H9 (cell line): ENCODE data around the gene PCDHGC3. TPM values are rescaled to one million over a fixed set of nuclear protein-coding genes. Genes with fewer than 3 reads are reported as not detected.

Experiments used
- DNase-seq: peaks from one replicate; pipeline ENCODE4 v3.0.0-alpha.2; 2017
- H2AFZ ChIP-seq: one replicate; pipeline ENCODE4 v1.6.1; 2013; ENCODE audit warnings: mild to moderate bottlenecking, low read length, control low read depth, moderate library complexity
- H2AK5ac ChIP-seq: 2 replicates; pipeline ENCODE4 v1.6.1; 2013; ENCODE audit warnings: low read length, control low read depth, mixed read lengths; ENCODE audit not compliant: insufficient read length
- H2BK120ac ChIP-seq: one replicate; pipeline ENCODE4 v1.6.1; 2013; ENCODE audit warnings: low read depth, mild to moderate bottlenecking, low read length, control low read depth, inconsistent platforms; ENCODE audit not compliant: poor library complexity, severe bottlenecking
- H2BK12ac ChIP-seq: 2 replicates; pipeline ENCODE4 v1.6.1; 2013; ENCODE audit warnings: low read length, control low read depth, mixed read lengths, low read depth; ENCODE audit not compliant: insufficient read length
- H2BK15ac ChIP-seq: 2 replicates; pipeline ENCODE4 v1.6.1; 2013; ENCODE audit warnings: low read depth, low read length, control low read depth
- H2BK20ac ChIP-seq: one replicate; pipeline ENCODE4 v1.6.1; 2013; ENCODE audit warnings: low read depth, mild to moderate bottlenecking, low read length, control low read depth, inconsistent platforms; ENCODE audit not compliant: poor library complexity, severe bottlenecking
- H2BK5ac ChIP-seq: 2 replicates; pipeline ENCODE4 v1.6.1; 2013; ENCODE audit warnings: low read length, control low read depth, mixed read lengths; ENCODE audit not compliant: insufficient read length
- H3K14ac ChIP-seq: 2 replicates; pipeline ENCODE4 v1.6.1; 2013; ENCODE audit warnings: low read length, control low read depth; ENCODE audit not compliant: insufficient read depth
- H3K18ac ChIP-seq: 2 replicates; pipeline ENCODE4 v1.6.1; 2013; ENCODE audit warnings: low read depth, mild to moderate bottlenecking, mixed read lengths, low read length, control low read depth; ENCODE audit not compliant: insufficient read length
- H3K23ac ChIP-seq: 2 replicates; pipeline ENCODE4 v1.6.1; 2013; ENCODE audit warnings: low read length, control low read depth, mixed read lengths, low read depth; ENCODE audit not compliant: insufficient read length
- H3K23me2 ChIP-seq: 2 replicates; pipeline ENCODE4 v1.6.1; 2013; ENCODE audit warnings: low read depth, mild to moderate bottlenecking, mixed read lengths, low read length, control low read depth; ENCODE audit not compliant: insufficient read length, poor library complexity, severe bottlenecking
- H3K27ac ChIP-seq: 2 replicates; pipeline ENCODE4 v1.5.1; 2013; ENCODE audit warnings: low read length, control low read depth, mixed read lengths, low read depth; ENCODE audit not compliant: insufficient read length
- H3K27me3 ChIP-seq: 2 replicates; pipeline ENCODE4 v1.6.1; 2013; ENCODE audit warnings: low read length, control low read depth, inconsistent platforms; ENCODE audit not compliant: insufficient read depth
- H3K4ac ChIP-seq: 2 replicates; pipeline ENCODE4 v1.6.1; 2013; ENCODE audit warnings: low read depth, mild to moderate bottlenecking, control low read depth, inconsistent platforms, low read length, moderate library complexity
- H3K4me1 ChIP-seq: 2 replicates; pipeline ENCODE4 v1.6.1; 2013; ENCODE audit warnings: low read length, control low read depth, inconsistent platforms; ENCODE audit not compliant: insufficient read depth
- H3K4me2 ChIP-seq: 2 replicates; pipeline ENCODE4 v1.6.1; 2013; ENCODE audit warnings: low read length, control low read depth, mixed read lengths; ENCODE audit not compliant: insufficient read length, insufficient read depth
- H3K56ac ChIP-seq: 2 replicates; pipeline ENCODE4 v1.6.1; 2013; ENCODE audit warnings: low read depth, mild to moderate bottlenecking, mixed read lengths, low read length, control low read depth; ENCODE audit not compliant: insufficient read length
- H3K79me1 ChIP-seq: 2 replicates; pipeline ENCODE4 v1.6.1; 2013; ENCODE audit warnings: low read depth, mild to moderate bottlenecking, moderate library complexity, low read length, control low read depth, inconsistent platforms; ENCODE audit not compliant: insufficient read depth, poor library complexity, severe bottlenecking
- H3K79me2 ChIP-seq: 2 replicates; pipeline ENCODE4 v1.6.1; 2013; ENCODE audit warnings: low read length, control low read depth, inconsistent platforms; ENCODE audit not compliant: insufficient read depth
- H3K9ac ChIP-seq: 2 replicates; pipeline ENCODE4 v1.6.1; 2013; ENCODE audit warnings: low read length, control low read depth, mixed read lengths; ENCODE audit not compliant: insufficient read length; ENCODE audit errors: extremely low read depth
- H3K9me3 ChIP-seq: one replicate; pipeline ENCODE4 v1.6.1; 2013; ENCODE audit warnings: low read depth, low read length, inconsistent platforms; ENCODE audit not compliant: control insufficient read depth
- H3T11ph ChIP-seq: one replicate; pipeline ENCODE4 v1.6.1; 2013; ENCODE audit warnings: mild to moderate bottlenecking, low read length, control low read depth, inconsistent platforms
- H4K20me1 ChIP-seq: one replicate; pipeline ENCODE4 v1.6.1; 2013; ENCODE audit not compliant: control insufficient read depth, insufficient read length, insufficient read depth
- H4K5ac ChIP-seq: 2 replicates; pipeline ENCODE4 v1.6.1; 2013; ENCODE audit warnings: low read depth, mild to moderate bottlenecking, mixed read lengths, low read length, control low read depth; ENCODE audit not compliant: insufficient read length
- H4K8ac ChIP-seq: replicated peaks from 2 replicates; pipeline ENCODE4 v1.6.1; 2013; ENCODE audit warnings: low read length, control low read depth, mixed read lengths, low read depth; ENCODE audit not compliant: insufficient read length
- H4K91ac ChIP-seq: 2 replicates; pipeline ENCODE4 v1.6.1; 2013; ENCODE audit warnings: low read depth, mild to moderate bottlenecking, moderate library complexity, mixed read lengths, low read length, control low read depth; ENCODE audit not compliant: insufficient read length
- H3K27ac Mint-ChIP-seq, 3 experiments: 2 replicates in 2 of 3; 3 replicates in 1 of 3; pipeline ENCODE4 v1.8.0; 2020 to 2021; ENCODE audit warnings: mixed read lengths in 3 of 3, mild to moderate bottlenecking in 1 of 3, moderate library complexity in 1 of 3
- H3K27me3 Mint-ChIP-seq: 2 replicates; pipeline ENCODE4 v1.8.0; 2021; ENCODE audit warnings: low read depth, mild to moderate bottlenecking, moderate library complexity, mixed read lengths
- H3K36me3 Mint-ChIP-seq, 3 experiments: 2 replicates in 2 of 3; 3 replicates in 1 of 3; pipeline ENCODE4 v1.8.0; 2020 to 2021; ENCODE audit warnings: low read depth in 3 of 3, mixed read lengths in 3 of 3; ENCODE audit not compliant: insufficient read depth in 1 of 3
- H3K4me1 Mint-ChIP-seq, 2 experiments: 2 replicates each; pipeline ENCODE4 v1.8.0; 2020; ENCODE audit warnings: mixed read lengths in 2 of 2
- H3K4me3 Mint-ChIP-seq, 2 experiments: 2 replicates in 1 of 2; 3 replicates in 1 of 2; pipeline ENCODE4 v1.8.0; 2020 to 2021; ENCODE audit warnings: mild to moderate bottlenecking in 2 of 2, mixed read lengths in 2 of 2, moderate library complexity in 1 of 2
- H3K9me3 Mint-ChIP-seq, 2 experiments: 2 replicates in 1 of 2; 3 replicates in 1 of 2; pipeline ENCODE4 v1.8.0; 2020; ENCODE audit warnings: mild to moderate bottlenecking in 2 of 2, mixed read lengths in 2 of 2, moderate library complexity in 1 of 2
- CTCF ChIP-seq: fragments of 200-600 bp; sonication (generic); conservative IDR thresholded peaks from 3 replicates; pipeline ENCODE4 v1.8.0; 2021; ENCODE audit warnings: antibody characterized with exemption, mild to moderate bottlenecking
- WGBS: extraction: QIAGEN DNeasy Blood & Tissue Kit; methylation state at CpG from one replicate; pipeline ENCODE4 v1.1.7; 2013; ENCODE audit warnings: missing lambda C conversion rate, low lambda C conversion rate, mixed read lengths; ENCODE audit not compliant: insufficient read length; ENCODE audit errors: extremely low coverage; 5-methylcytosine and 5-hydroxymethylcytosine counted together
- long read RNA-seq: library from polyadenylated mRNA; unstranded; transcript quantifications from one replicate; pipeline ENCODE4 v2.0.0, GENCODE V29; 2020
- total RNA-seq: library from RNA; stranded (reverse); gene quantifications from 2 replicates; pipeline ENCODE4 v1.2.1, GENCODE V29; 2021

PCDHGC3 gene
- total RNA-seq = 19.8 and 22.6 TPM in 2 replicates
- long read RNA-seq, full-length matches to known transcripts = 12 of 12 reads
- long read RNA-seq, partial matches to known transcripts = 0 of 12 reads
- long read RNA-seq, other reads (novel, unspliced or antisense) = 0 of 12 reads

DNA sequence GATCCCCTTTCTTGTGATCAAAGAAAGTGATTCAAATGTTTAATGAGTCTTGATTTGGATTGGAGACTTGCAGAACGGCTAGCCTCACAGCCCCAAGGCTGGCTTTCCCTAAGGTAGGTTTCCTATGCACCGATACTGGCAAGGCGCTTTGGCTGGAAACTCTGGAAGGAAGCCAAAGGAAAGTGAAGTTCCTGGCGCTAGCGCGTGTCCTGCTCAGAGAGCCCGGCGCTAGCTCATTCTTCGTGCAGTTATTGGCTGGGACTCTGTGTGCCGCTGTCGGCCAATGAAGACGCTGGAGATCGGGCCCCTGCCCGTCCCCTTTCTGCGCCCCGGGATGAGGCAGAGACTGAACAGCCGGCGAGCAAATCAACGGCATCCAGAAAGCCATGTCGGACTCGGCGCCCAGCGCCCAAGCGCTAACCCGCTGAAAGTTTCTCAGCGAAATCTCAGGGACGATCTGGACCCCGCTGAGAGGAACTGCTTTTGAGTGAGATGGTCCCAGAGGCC lies at the start of gene PCDHGC3:
TSS of gene PCDHGC3 (plus strand) at position 342 of the 507 bp plus-strand sequence. CDS start at position 493, 151 bp downstream.
- no peaks in the 10 kb centered on the region for H3K79me1 ChIP-seq
- H3K27me3 Mint-ChIP-seq = peaks cover 33% of the 10 kb centered on the region
- H3K79me2 ChIP-seq = no peaks in the 10 kb centered on the region
- H4K8ac ChIP-seq = no peak within 1 kb of the TSS
- peak within 1 kb of the TSS; percentile 75 to 95 (median 81) for H3K27ac Mint-ChIP-seq
- no peak within 1 kb of the TSS for H3K18ac ChIP-seq
- no CpG with 5 or more reads among the region's 28 CpGs for WGBS
- no peak within 1 kb of the TSS for H2BK5ac ChIP-seq
- peaks cover 15% of the 10 kb centered on the region for H3K27me3 ChIP-seq
- no peak within 1 kb of the TSS for H3T11ph ChIP-seq
- H2BK12ac ChIP-seq = no peak within 1 kb of the TSS
- H4K5ac ChIP-seq = no peak within 1 kb of the TSS
- peak; percentile 94 for DNase-seq
- no peak within 1 kb of the TSS for H3K27ac ChIP-seq
- peaks cover 0 to 21% (median 8%) of the 10 kb centered on the region in 3 experiments; a peak in 4 of 7 replicates for H3K36me3 Mint-ChIP-seq
- H3K9ac ChIP-seq = peak within 1 kb of the TSS; percentile 42
- H2AFZ ChIP-seq = no peak within 1 kb of the TSS
- peaks cover 23 to 30% of the 10 kb centered on the region in 2 experiments for H3K4me1 Mint-ChIP-seq
- no peak within 1 kb of the TSS for H3K4ac ChIP-seq
- no peak within 1 kb of the TSS for H2BK15ac ChIP-seq
- H3K23me2 ChIP-seq = peaks cover 17% of the 10 kb centered on the region
- H3K56ac ChIP-seq = no peak within 1 kb of the TSS
- H4K91ac ChIP-seq = no peak within 1 kb of the TSS
- no peaks in the 10 kb centered on the region for H4K20me1 ChIP-seq
- peak within 1 kb of the TSS; percentile 92 to 97 for H3K4me3 Mint-ChIP-seq
- H3K9me3 ChIP-seq = peaks cover 5% of the 10 kb centered on the region
- peak within 1 kb of the TSS; percentile 95 for H3K4me2 ChIP-seq
- no peak within 1 kb of the TSS for H2AK5ac ChIP-seq
- peak; percentile 31; the same call in 2 of the 3 replicates for TF ChIP-seq CTCF
- 0 out of 2 replicates have a peak, but pooled peaks cover 2% of the 10 kb centered on the region for H3K4me1 ChIP-seq
- H3K14ac ChIP-seq = peak within 1 kb of the TSS; percentile 54; the same call in 1 of the 2 replicates
- no peak within 1 kb of the TSS for H2BK120ac ChIP-seq
- H3K9me3 Mint-ChIP-seq = peaks cover 0 to 23% of the 10 kb centered on the region in 2 experiments; a peak in 4 of 5 replicates
- no peak within 1 kb of the TSS for H2BK20ac ChIP-seq
- H3K23ac ChIP-seq = no peak within 1 kb of the TSS
